Neural cell (in vitro differentiated cells): ENCODE results near the gene PPM1J. TPM values are rescaled to one million over a fixed set of nuclear protein-coding genes. Genes with fewer than 3 reads are reported as not detected.
"Not testable (repeated sequence)": the region's sequence is repeated elsewhere in the genome, so short reads cannot be mapped to it uniquely, and the experiment has no call there.

Experiments
- H2AFZ ChIP-seq: fragments of 200-600, 300-800 bp; sonication (generic), shearing (Covaris generic); 2 replicates; pipeline ENCODE4 v1.6.0; 2014; ENCODE audit warnings: low read depth, mild to moderate bottlenecking, antibody characterized with exemption, low read length, moderate library complexity
- H3F3A ChIP-seq: fragments of 200-600 bp; shearing (Covaris generic); 2 replicates; pipeline ENCODE4 v1.6.1; 2016; ENCODE audit warnings: mild to moderate bottlenecking, moderate library complexity, mixed read lengths, antibody characterized with exemption, low read length; ENCODE audit not compliant: insufficient read depth, poor library complexity, severe bottlenecking
- H3K27ac ChIP-seq: fragments of 200-600, 300-800 bp; sonication (generic), shearing (Covaris generic); 2 replicates; pipeline ENCODE4 v1.5.1; 2014; ENCODE audit warnings: mild to moderate bottlenecking, low read length, moderate library complexity
- H3K27me3 ChIP-seq: fragments of 300-800, 200-600 bp; sonication (generic), shearing (Covaris generic); 2 replicates; pipeline ENCODE4 v1.6.0; 2014; ENCODE audit warnings: mild to moderate bottlenecking, low read depth, low read length, moderate library complexity; ENCODE audit not compliant: insufficient read depth
- H3K36me3 ChIP-seq: fragments of 300-800, 200-600 bp; sonication (generic), shearing (Covaris generic); 2 replicates; pipeline ENCODE4 v1.5.1; 2014; ENCODE audit warnings: mild to moderate bottlenecking, antibody characterized with exemption, low read length, moderate library complexity; ENCODE audit not compliant: insufficient read depth
- H3K4me2 ChIP-seq: fragments of 300-800, 200-600 bp; sonication (generic), shearing (Covaris generic); 2 replicates; pipeline ENCODE4 v1.6.0; 2014; ENCODE audit warnings: mild to moderate bottlenecking, low read length
- H3K4me3 ChIP-seq: fragments of 300-800, 200-600 bp; sonication (generic), shearing (Covaris generic); 2 replicates; pipeline ENCODE4 v1.5.1; 2014; ENCODE audit warnings: mild to moderate bottlenecking, low read length, moderate library complexity
- H3K79me2 ChIP-seq: fragments of 200-600 bp; shearing (Covaris generic); replicated peaks from 2 replicates; pipeline ENCODE4 v1.6.0; 2014; ENCODE audit warnings: mild to moderate bottlenecking, low read length, moderate library complexity; ENCODE audit not compliant: insufficient read depth
- H3K9ac ChIP-seq: fragments of 300-800, 200-600 bp; sonication (generic), shearing (Covaris generic); 2 replicates; pipeline ENCODE4 v1.6.1; 2016; ENCODE audit warnings: mild to moderate bottlenecking, low read length, mixed read lengths
- H3K9me2 ChIP-seq: fragments of 200-600 bp; shearing (Covaris generic); 2 replicates; pipeline ENCODE4 v1.6.1; 2016; ENCODE audit warnings: mild to moderate bottlenecking, low read length, mixed read lengths; ENCODE audit not compliant: insufficient read depth
- H3K9me3 ChIP-seq: fragments of 200-600, 300-800 bp; sonication (generic), shearing (Covaris generic); 2 replicates; pipeline ENCODE4 v1.6.1; 2016; ENCODE audit warnings: mild to moderate bottlenecking, mixed run types, low read length, moderate library complexity, mixed read lengths
- H4K20me1 ChIP-seq: fragments of 200-600 bp; shearing (Covaris generic); 2 replicates; pipeline ENCODE4 v1.6.1; 2016; ENCODE audit warnings: mild to moderate bottlenecking, mixed run types; ENCODE audit not compliant: insufficient read depth
- CTCF ChIP-seq: fragments of 450-650 bp; IDR thresholded peaks from 2 replicates; pipeline ENCODE4 v1.5.1; 2014; ENCODE audit warnings: antibody characterized with exemption, mild to moderate bottlenecking, moderate library complexity; ENCODE audit not compliant: poor library complexity, severe bottlenecking
- EP300 ChIP-seq: fragments of 450-650 bp; conservative IDR thresholded peaks from 2 replicates; pipeline ENCODE4 v1.6.1; 2014; ENCODE audit warnings: antibody characterized with exemption, mild to moderate bottlenecking, moderate library complexity; ENCODE audit not compliant: poor library complexity, severe bottlenecking
- EZH2 ChIP-seq: fragments of 200-600, 300-800 bp; shearing (Covaris generic), sonication (generic); IDR thresholded peaks from 2 replicates; pipeline ENCODE4 v1.6.1; 2014; ENCODE audit warnings: antibody characterized with exemption, low read length, borderline replicate concordance, mild to moderate bottlenecking; ENCODE audit not compliant: insufficient read depth, poor library complexity, severe bottlenecking
- MXI1 ChIP-seq: fragments of 450-650 bp; conservative IDR thresholded peaks from 2 replicates; pipeline ENCODE4 v1.6.1; 2014; ENCODE audit warnings: antibody characterized with exemption, mild to moderate bottlenecking; ENCODE audit not compliant: poor library complexity, severe bottlenecking
- POLR2AphosphoS5 ChIP-seq: IDR thresholded peaks from 2 replicates; pipeline ENCODE4 v1.6.1; 2012
- RAD21 ChIP-seq: fragments of 450-650 bp; conservative IDR thresholded peaks from 2 replicates; pipeline ENCODE4 v1.6.1; 2014; ENCODE audit warnings: antibody characterized with exemption, mild to moderate bottlenecking, moderate library complexity
- REST ChIP-seq: IDR thresholded peaks from 2 replicates; pipeline ENCODE4 v1.6.1; 2012; ENCODE audit warnings: borderline replicate concordance
- SMC3 ChIP-seq: fragments of 450-650 bp; conservative IDR thresholded peaks from 2 replicates; pipeline ENCODE4 v1.6.1; 2014; ENCODE audit warnings: antibody characterized with exemption, mild to moderate bottlenecking, moderate library complexity; ENCODE audit not compliant: poor library complexity
- TAF1 ChIP-seq: IDR thresholded peaks from 2 replicates; pipeline ENCODE4 v1.6.1; 2012; ENCODE audit warnings: low read depth
- polyA plus RNA-seq: library from polyadenylated mRNA; depleted of rRNA; stranded (reverse); fragments of >200 nt; gene quantifications from 2 replicates; pipeline ENCODE4 v1.2.3, GENCODE V29; 2014

PPM1J gene
- polyA plus RNA-seq, 1 donor from 2014 or later, result 0.16 TPM

- no peak overlapping the region for H3K4me3 ChIP-seq
- TF ChIP-seq REST (no peak), EP300 (no peak), EZH2 (no peak), TAF1 (no peak)
- no peaks in the 10 kb centered on the region for H4K20me1 ChIP-seq
- H3K27ac ChIP-seq, result no peak overlapping the region
- H3F3A ChIP-seq, result no peaks in the 10 kb centered on the region
- H3K9me3 ChIP-seq, result no peaks in the 10 kb centered on the region
- H3K9ac ChIP-seq, result no peak overlapping the region
- H3K27me3 ChIP-seq, result no peaks in the 10 kb centered on the region
- no peak overlapping the region for H2AFZ ChIP-seq
- no peaks in the 10 kb centered on the region for H3K9me2 ChIP-seq
- no peaks in the 10 kb centered on the region for H3K36me3 ChIP-seq
- H3K79me2 ChIP-seq, result no peaks in the 10 kb centered on the region
- no peak overlapping the region for H3K4me2 ChIP-seq
These were observed 14.8 kb upstream of the PPM1J start for GRCh38 chr1:112729909-112730308.

- not testable (repeated sequence) for H4K20me1 ChIP-seq
These were observed 13.9 kb upstream of the PPM1J start for GRCh38 chr1:112729011-112729410.

GRCh38 chr1:112728306-112728971, 13.3 kb upstream of the PPM1J start:
- H3K36me3 ChIP-seq, H2AFZ ChIP-seq, H3K27me3 ChIP-seq, H3K4me3 ChIP-seq, H3K9ac ChIP-seq, H3K9me2 ChIP-seq, H4K20me1 ChIP-seq, H3K9me3 ChIP-seq, H3K79me2 ChIP-seq, H3K27ac ChIP-seq, H3F3A ChIP-seq, H3K4me2 ChIP-seq: not testable (repeated sequence)

More at GRCh38 chr1:112729011-112729410, 13.9 kb upstream of the PPM1J start:
- H3K4me2 ChIP-seq, H3K27me3 ChIP-seq, H3K27ac ChIP-seq, H2AFZ ChIP-seq, H3K36me3 ChIP-seq, H3K4me3 ChIP-seq, H3F3A ChIP-seq, H3K79me2 ChIP-seq, H3K9me3 ChIP-seq, H3K9ac ChIP-seq, H3K9me2 ChIP-seq: not testable (repeated sequence)

GRCh38 chr1:112727716-112728115, 12.6 kb upstream of the PPM1J start:
- no peaks in the 10 kb centered on the region for H3K36me3 ChIP-seq
- H3K4me2 ChIP-seq, result no peak overlapping the region
- H3K4me3 ChIP-seq, result no peak overlapping the region
- H3K9me2 ChIP-seq, result no peaks in the 10 kb centered on the region
- H3F3A ChIP-seq, result no peaks in the 10 kb centered on the region
- H3K27ac ChIP-seq, result no peak overlapping the region
- TF ChIP-seq EP300, result no peak
- no peak for TF ChIP-seq EZH2
- no peak for TF ChIP-seq TAF1
- no peak for TF ChIP-seq RAD21
- no peak for TF ChIP-seq CTCF
- no peak for TF ChIP-seq SMC3
- no peak for TF ChIP-seq POLR2AphosphoS5
- no peak for TF ChIP-seq REST
- no peak for TF ChIP-seq MXI1
- H2AFZ ChIP-seq, result no peak overlapping the region
- H4K20me1 ChIP-seq, result no peaks in the 10 kb centered on the region
- H3K9me3 ChIP-seq, result no peaks in the 10 kb centered on the region
- no peaks in the 10 kb centered on the region for H3K27me3 ChIP-seq
- H3K9ac ChIP-seq, result no peak overlapping the region
- no peaks in the 10 kb centered on the region for H3K79me2 ChIP-seq
